H7 (cell line): ENCODE data around the gene SYS1. TPM values are rescaled to one million over a fixed set of nuclear protein-coding genes. Genes with fewer than 3 reads are reported as not detected.

ENCODE experiments used
- total RNA-seq: library from RNA; depleted of rRNA; stranded (reverse); fragments of >200 nt; shearing (Covaris generic); gene quantifications from 2 replicates; pipeline ENCODE4 v1.2.3, GENCODE V29; 2014; rRNA removed

SYS1 gene
- total RNA-seq, 1 experiment from 2014 or later, result 22.8 TPM

Other genes starting within 250 kb of the SYS1 start
- not detected in 2 replicates for gene WFDC5, start 248.0 kb upstream of the SYS1 start, total RNA-seq
- not detected in 2 replicates for gene WFDC12, start 238.7 kb upstream of the SYS1 start, total RNA-seq
- gene PI3, start 188.3 kb upstream of the SYS1 start, total RNA-seq, result not detected in 2 replicates
- gene SEMG1, start 156.1 kb upstream of the SYS1 start, total RNA-seq, result 0.31 and 0.81 TPM in 2 replicates
- gene SEMG2, start 141.8 kb upstream of the SYS1 start, total RNA-seq, result not detected in 2 replicates
- gene SLPI, start 108.6 kb upstream of the SYS1 start, total RNA-seq, result not detected in 2 replicates
- gene RBPJL, start 56.3 kb upstream of the SYS1 start, total RNA-seq, result not detected in 2 replicates
- gene MATN4, start 54.9 kb upstream of the SYS1 start, total RNA-seq, result 0.14 and 0.67 TPM in 2 replicates
- gene SDC4, start 14.7 kb upstream of the SYS1 start, total RNA-seq, result 47.3 and 56.1 TPM in 2 replicates
- gene TP53TG5, start 15.2 kb downstream of the SYS1 start, total RNA-seq, result not detected in 2 replicates
- 12.5 and 23.4 TPM in 2 replicates for gene DBNDD2, start 45.1 kb downstream of the SYS1 start, total RNA-seq
- gene PIGT, start 53.0 kb downstream of the SYS1 start, total RNA-seq, result 67.9 and 70.5 TPM in 2 replicates
- gene WFDC2, start 106.6 kb downstream of the SYS1 start, total RNA-seq, result 10.0 and 16.5 TPM in 2 replicates
- not detected in 2 replicates for gene SPINT3, start 152.5 kb downstream of the SYS1 start, total RNA-seq
- gene WFDC6, start 176.3 kb downstream of the SYS1 start, total RNA-seq, result not detected in 2 replicates
- 0.03 TPM in 1 of 2 replicates, not detected in the other for gene EPPIN, start 184.2 kb downstream of the SYS1 start, total RNA-seq
- not detected in 2 replicates for gene WFDC8, start 216.1 kb downstream of the SYS1 start, total RNA-seq